ENCODE data around the gene PLXNA2. TPM values are rescaled to one million over a fixed set of nuclear protein-coding genes. Genes with fewer than 3 reads are reported as not detected.

Gene PLXNA2
- total and polyA plus RNA-seq, 2 of the 8 experiments (the other 6 are each of a cell fraction or from before 2014, with no cell fraction given): 0.33 to 1.5 TPM

GRCh38 chr1:208256556-208256955, 12.4 kb upstream of the PLXNA2 start:
- Histone ChIP-seq H2AFZ (ENCODE audit: low read length) (no peak overlapping the region), H4K5ac (ENCODE audit: insufficient read length, low read depth, low read length) (no peak overlapping the region), H2BK20ac (ENCODE audit: low read length) (no peak overlapping the region), H3K79me1 (ENCODE audit: low read depth, low read length) (no peaks in the 10 kb centered on the region), H3K4me2 (ENCODE audit: insufficient read depth in 1 of 2, low read depth in 2 of 2, low read length in 2 of 2) (no peak overlapping the region), H3K79me2 (ENCODE audit: control insufficient read depth in 1 of 2, insufficient read depth in 2 of 2, low read length in 2 of 2) (no peaks in the 10 kb centered on the region), H2BK15ac (ENCODE audit: low read length) (no peak overlapping the region), H3K56ac (replicated peaks; ENCODE audit: insufficient read length, low read depth, low read length) (no peak overlapping the region), H4K91ac (replicated peaks; ENCODE audit: insufficient read length, low read length) (no peak overlapping the region), H3K9ac (replicated peaks in 1 of 4; ENCODE audit: extremely low read depth in 1 of 4, low read depth in 3 of 4, low read length in 3 of 4) (no peak overlapping the region), H3K27ac (ENCODE audit: low read depth, low read length) (no peak overlapping the region), H2AK5ac (ENCODE audit: low read depth, low read length) (no peak overlapping the region), H3K4me3 (ENCODE audit: extremely low read depth in 1 of 4, insufficient read depth in 2 of 4, low read depth in 3 of 4, low read length in 4 of 4) (no peak overlapping the region), H3K14ac (ENCODE audit: insufficient read length) (no peak overlapping the region), H3K27me3 (replicated peaks in 1 of 4; ENCODE audit: control insufficient read depth in 3 of 4, extremely low read depth in 1 of 4, insufficient read depth in 3 of 4, low read length in 3 of 4) (peaks cover 4 to 21% (median 16%) of the 10 kb centered on the region in 4 experiments; a peak in 6 of 7 replicates), H4K8ac (ENCODE audit: extremely low read depth, insufficient read depth, low read length) (no peak overlapping the region), H3K18ac (ENCODE audit: extremely low read depth, low read length) (no peak overlapping the region), H2BK120ac (replicated peaks; ENCODE audit: low read depth, low read length) (no peak overlapping the region), H3K23me2 (ENCODE audit: low read depth, low read length) (0 out of 2 replicates have a peak, but pooled peaks cover 4% of the 10 kb centered on the region), H3K4ac (replicated peaks; ENCODE audit: insufficient read length, low read depth, low read length) (no peak overlapping the region), H3K23ac (ENCODE audit: insufficient read length) (no peak overlapping the region), H3K9me3 (ENCODE audit: insufficient read depth in 2 of 2, low read depth in 1 of 2, low read length in 1 of 2) (no peaks in the 10 kb centered on the region), H2BK5ac (ENCODE audit: low read depth, low read length) (no peak overlapping the region), H2BK12ac (ENCODE audit: low read depth, low read length) (no peak overlapping the region), H4K20me1 (replicated peaks in 1 of 2; ENCODE audit: control insufficient read depth in 1 of 2, insufficient read depth in 2 of 2, low read length in 2 of 2) (peaks cover 0 to 2% of the 10 kb centered on the region in 2 experiments), H3K4me1 (replicated peaks in 1 of 4; ENCODE audit: control insufficient read depth in 3 of 4, insufficient read depth in 4 of 4, low read length in 3 of 4) (peaks cover 0 to 14% (median 4%) of the 10 kb centered on the region in 4 experiments; a peak in 5 of 7 replicates), H3K36me3 (ENCODE audit: control insufficient read depth in 2 of 4, insufficient read depth in 4 of 4, low read length in 3 of 4) (no peaks in the 10 kb centered on the region)
- FAIRE-seq (no peak), DNase-seq (ENCODE audit: low read depth in 1 of 2, low spot score in 2 of 2) (no peak)
- WGBS, 2 experiments (ENCODE audit: extremely low coverage in 1 of 2, insufficient coverage in 1 of 2, insufficient read length in 1 of 2, insufficient replicate concordance in 2 of 2, low coverage in 1 of 2, low lambda C conversion rate in 2 of 2, missing lambda C conversion rate in 1 of 2): 88% methylated on average over 7 of the region's 7 CpGs; no CpG with 5 or more reads in 1 of the 2 experiments
- ChIA-PET CTCF (ENCODE audit: partially characterized antibody) (interaction anchor here (1.2 to 3.2 kb wide), 5 partner anchors 12 to 117 kb away, joined by 3 to 12 read pairs (median 5); partner anchors contain the start of gene PLXNA2), POLR2A (ENCODE audit: partially characterized antibody) (no interaction called here)
- TF ChIP-seq TAF1 (IDR thresholded peaks at IDR 0.05; ENCODE audit: low read depth, low read length) (no peak), EP300 (IDR thresholded peaks at IDR 0.05; ENCODE audit: borderline replicate concordance in 1 of 2, low read depth in 2 of 2, low read length in 2 of 2) (no peak), NANOG (IDR thresholded peaks at IDR 0.05; ENCODE audit: insufficient read depth, low read depth, low read length, poor library complexity, severe bottlenecking) (no peak), BRCA1 (IDR thresholded peaks at IDR 0.05; ENCODE audit: low read depth, low read length) (no peak), NRF1 (IDR thresholded peaks at IDR 0.05; ENCODE audit: low read depth, low read length) (no peak), MAFK (IDR thresholded peaks at IDR 0.05; ENCODE audit: low read depth, low read length) (no peak), CTCF (IDR thresholded peaks at IDR 0.05; ENCODE audit: control extremely low read depth in 1 of 3, insufficient read depth in 1 of 3, low read depth in 1 of 3, low read length in 3 of 3) (no peak), SAP30 (IDR thresholded peaks at IDR 0.05; ENCODE audit: insufficient read depth, insufficient replicate concordance, low read length) (no peak)
